HG03342 (cell line): ENCODE results near the gene PDHX.

Source experiments
- ATAC-seq: cut with Tn5 transposase; IDR thresholded peaks from one replicate; pipeline ENCODE4 v1.9.1; 2021; ENCODE audit warnings: mild to moderate bottlenecking, moderate library complexity; ENCODE audit not compliant: unreplicated experiment

The PDHX gene

GRCh38 chr11:34953955-34954354, 37.5 kb downstream of the PDHX start:
- ATAC-seq = no peak

- no peak for ATAC-seq
These were observed 40.8 kb downstream of the PDHX start for GRCh38 chr11:34957206-34957605.

GRCh38 chr11:34957606-34958005, 41.2 kb downstream of the PDHX start:
- ATAC-seq = no peak

GRCh38 chr11:34959770-34960169, 43.4 kb downstream of the PDHX start:
- no peak for ATAC-seq

- ATAC-seq = no peak
These were observed 43.9 kb downstream of the PDHX start for GRCh38 chr11:34960277-34960676.

- no peak for ATAC-seq
These were observed 45.6 kb downstream of the PDHX start for GRCh38 chr11:34962034-34962433.

GRCh38 chr11:34963351-34963750, 46.9 kb downstream of the PDHX start:
- no peak for ATAC-seq

GRCh38 chr11:34964610-34965331, 48.4 kb downstream of the PDHX start:
- no peak for ATAC-seq

GRCh38 chr11:34968862-34969261, 52.4 kb downstream of the PDHX start:
- no peak for ATAC-seq

- no peak for ATAC-seq
These were observed 53.6 kb downstream of the PDHX start for GRCh38 chr11:34970033-34970432.

- ATAC-seq = no peak
These were observed 54.1 kb downstream of the PDHX start for GRCh38 chr11:34970480-34970879.

- no peak for ATAC-seq
These were observed 55.5 kb downstream of the PDHX start for GRCh38 chr11:34971928-34972327.

- ATAC-seq = no peak
These were observed 55.9 kb downstream of the PDHX start for GRCh38 chr11:34972366-34972765.

GRCh38 chr11:34972892-34973291, 56.5 kb downstream of the PDHX start:
- ATAC-seq = no peak

GRCh38 chr11:34975482-34975881, 59.1 kb downstream of the PDHX start:
- ATAC-seq = no peak

- ATAC-seq = no peak
These were observed 60.2 kb downstream of the PDHX start for GRCh38 chr11:34976496-34977088.

- no peak for ATAC-seq
These were observed 60.9 kb downstream of the PDHX start for GRCh38 chr11:34977089-34977912.

GRCh38 chr11:34978236-34979191, 62.1 kb downstream of the PDHX start:
- no peak for ATAC-seq

- ATAC-seq = no peak
These were observed 68.1 kb downstream of the PDHX start for GRCh38 chr11:34984514-34984913.

- ATAC-seq = no peak
These were observed 70.6 kb downstream of the PDHX start for GRCh38 chr11:34986883-34987520.
